Measurements from ENCODE around the gene LRRC59. TPM values are rescaled to one million over a fixed set of nuclear protein-coding genes. Genes with fewer than 3 reads are reported as not detected.

The LRRC59 gene
- total and polyA plus RNA-seq, 2 of the 4 experiments (the other 2 are of a cell fraction): 139 to 233 TPM

DNA sequence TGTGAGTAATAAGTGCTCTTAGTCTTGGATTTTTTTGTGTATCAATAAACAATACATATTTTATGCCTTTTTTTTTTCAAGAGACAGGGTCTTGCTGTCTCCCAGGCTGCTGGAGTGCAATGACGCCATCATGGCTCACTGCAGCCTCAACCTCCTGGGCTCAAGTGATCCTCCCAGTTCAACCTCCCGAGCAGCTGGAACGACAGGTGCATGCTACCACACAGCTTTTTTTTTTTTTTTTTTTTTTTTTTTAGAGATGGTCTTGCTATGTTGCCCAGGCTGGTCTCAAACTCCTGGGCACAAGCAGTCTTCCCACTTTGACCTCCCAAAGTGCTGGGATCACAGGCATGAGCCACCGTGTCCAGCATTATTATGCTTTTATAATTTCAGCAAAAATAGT lies 41.7 kb upstream of the LRRC59 start:
- Histone ChIP-seq H2AK9ac (replicated peaks; ENCODE audit: low read depth, low read length, poor library complexity) (no peak overlapping the region), H3K27me3 (ENCODE audit: control insufficient read depth, insufficient read depth, low read length) (no peaks in the 10 kb centered on the region), H3K4ac (ENCODE audit: low read depth, low read length) (no peak overlapping the region), H3K9me1 (ENCODE audit: insufficient read depth, low read length) (peaks cover 8% of the 10 kb centered on the region; the same call in 1 of the 2 replicates), H4K5ac (ENCODE audit: low read depth, low read length) (no peak overlapping the region), H2BK20ac (ENCODE audit: low read depth, low read length) (no peak overlapping the region), H3K4me1 (ENCODE audit: control insufficient read depth, insufficient read depth, low read length) (peaks cover 2% of the 10 kb centered on the region; the same call in 1 of the 2 replicates), H4K91ac (ENCODE audit: insufficient read depth, low read depth, low read length) (no peak overlapping the region), H2BK5ac (ENCODE audit: low read depth, low read length, poor library complexity, severe bottlenecking) (no peak overlapping the region), H2BK15ac (ENCODE audit: low read depth, low read length) (no peak overlapping the region), H3K56ac (ENCODE audit: extremely low read depth, insufficient read depth, low read length) (no peak overlapping the region), H3K9me3 (ENCODE audit: control insufficient read depth, insufficient read depth, low read length) (no peaks in the 10 kb centered on the region), H3K79me1 (ENCODE audit: low read depth in 1 of 2, low read length in 2 of 2) (peaks cover 4 to 16% of the 10 kb centered on the region in 2 experiments; a peak in 2 of 4 replicates), H3K18ac (ENCODE audit: low read depth, low read length) (no peak overlapping the region), H2BK120ac (ENCODE audit: low read depth, low read length) (no peak overlapping the region), H3K27ac (ENCODE audit: insufficient read depth, low read length) (no peak overlapping the region), H4K8ac (ENCODE audit: low read depth in 2 of 2, low read length in 2 of 2) (no peak overlapping the region), H4K20me1 (ENCODE audit: insufficient read depth, low read length) (no peaks in the 10 kb centered on the region), H2AFZ (replicated peaks; ENCODE audit: low read length, poor library complexity) (no peak overlapping the region), H3K23ac (ENCODE audit: low read depth, low read length) (no peak overlapping the region), H3K9ac (ENCODE audit: low read depth, low read length) (no peak overlapping the region), H3K14ac (replicated peaks; ENCODE audit: low read depth, low read length) (no peak overlapping the region), H3K4me2 (ENCODE audit: low read depth, low read length) (no peak overlapping the region), H3K4me3 (ENCODE audit: insufficient read depth, low read depth, low read length) (no peak overlapping the region), H2AK5ac (ENCODE audit: low read depth, low read length) (no peak overlapping the region), H3K36me3 (ENCODE audit: control insufficient read depth, insufficient read depth, low read length) (no peaks in the 10 kb centered on the region; the same call in 1 of the 2 replicates)
- dilution Hi-C loops (cut with HindIII; ENCODE audit: low sequenced_read_pairs, unreplicated experiment) (no loop called here), intact Hi-C loops (cut with micrococcal nuclease) (no loop called here), in situ Hi-C loops (cut with MboI; ENCODE audit: low sequenced_read_pairs) (no loop called here)
- ChIA-PET CTCF (interaction anchor here (0.6 kb wide), 1 partner anchor 1824 kb away, joined by 4 read pairs; the partner anchor contains the start of gene HOXB8), POLR2A (ENCODE audit: unreplicated experiment) (interaction anchor here (0.5 kb wide), 1 partner anchor 326 kb away, joined by 3 read pairs; no protein-coding TSS in a partner anchor)
- no TSS peak for BruUV-seq (replicated peaks)
- no peak for DNase-seq
- no peak for ATAC-seq (ENCODE audit: low read depth)
- TF ChIP-seq CEBPB (IDR thresholded peaks at IDR 0.05; ENCODE audit: low read depth, low read length): no peak
- TF ChIP-seq, protein P1, sequence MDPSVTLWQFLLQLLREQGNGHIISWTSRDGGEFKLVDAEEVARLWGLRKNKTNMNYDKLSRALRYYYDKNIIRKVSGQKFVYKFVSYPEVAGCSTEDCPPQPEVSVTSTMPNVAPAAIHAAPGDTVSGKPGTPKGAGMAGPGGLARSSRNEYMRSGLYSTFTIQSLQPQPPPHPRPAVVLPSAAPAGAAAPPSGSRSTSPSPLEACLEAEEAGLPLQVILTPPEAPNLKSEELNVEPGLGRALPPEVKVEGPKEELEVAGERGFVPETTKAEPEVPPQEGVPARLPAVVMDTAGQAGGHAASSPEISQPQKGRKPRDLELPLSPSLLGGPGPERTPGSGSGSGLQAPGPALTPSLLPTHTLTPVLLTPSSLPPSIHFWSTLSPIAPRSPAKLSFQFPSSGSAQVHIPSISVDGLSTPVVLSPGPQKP (IDR thresholded peaks at IDR 0.05; ENCODE audit: borderline replicate concordance, low read depth, low read length): no peak
- TF ChIP-seq POLR2A (IDR thresholded peaks at IDR 0.05; ENCODE audit: low read depth, low read length): no peak
- no peak for TF ChIP-seq FOS (IDR thresholded peaks at IDR 0.05; ENCODE audit: low read depth, low read length)
- TF ChIP-seq BHLHE40 (IDR thresholded peaks at IDR 0.05; ENCODE audit: low read depth, low read length): no peak
- TF ChIP-seq, protein P2, sequence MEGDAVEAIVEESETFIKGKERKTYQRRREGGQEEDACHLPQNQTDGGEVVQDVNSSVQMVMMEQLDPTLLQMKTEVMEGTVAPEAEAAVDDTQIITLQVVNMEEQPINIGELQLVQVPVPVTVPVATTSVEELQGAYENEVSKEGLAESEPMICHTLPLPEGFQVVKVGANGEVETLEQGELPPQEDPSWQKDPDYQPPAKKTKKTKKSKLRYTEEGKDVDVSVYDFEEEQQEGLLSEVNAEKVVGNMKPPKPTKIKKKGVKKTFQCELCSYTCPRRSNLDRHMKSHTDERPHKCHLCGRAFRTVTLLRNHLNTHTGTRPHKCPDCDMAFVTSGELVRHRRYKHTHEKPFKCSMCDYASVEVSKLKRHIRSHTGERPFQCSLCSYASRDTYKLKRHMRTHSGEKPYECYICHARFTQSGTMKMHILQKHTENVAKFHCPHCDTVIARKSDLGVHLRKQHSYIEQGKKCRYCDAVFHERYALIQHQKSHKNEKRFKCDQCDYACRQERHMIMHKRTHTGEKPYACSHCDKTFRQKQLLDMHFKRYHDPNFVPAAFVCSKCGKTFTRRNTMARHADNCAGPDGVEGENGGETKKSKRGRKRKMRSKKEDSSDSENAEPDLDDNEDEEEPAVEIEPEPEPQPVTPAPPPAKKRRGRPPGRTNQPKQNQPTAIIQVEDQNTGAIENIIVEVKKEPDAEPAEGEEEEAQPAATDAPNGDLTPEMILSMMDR (conservative IDR thresholded peaks at IDR 0.05; ENCODE audit: low read depth, low read length): no peak
- no peak for TF ChIP-seq MAFK (IDR thresholded peaks at IDR 0.05; ENCODE audit: low read depth, low read length)
- no peak for TF ChIP-seq RFX5 (IDR thresholded peaks at IDR 0.05; ENCODE audit: low read depth, low read length)
- WGBS, 2 experiments (ENCODE audit: extremely low coverage in 2 of 2, insufficient read length in 1 of 2): no CpG with 5 or more reads among the region's 4 CpGs
